ENCODE results near the gene PLXNA4.

Gene PLXNA4

DNA sequence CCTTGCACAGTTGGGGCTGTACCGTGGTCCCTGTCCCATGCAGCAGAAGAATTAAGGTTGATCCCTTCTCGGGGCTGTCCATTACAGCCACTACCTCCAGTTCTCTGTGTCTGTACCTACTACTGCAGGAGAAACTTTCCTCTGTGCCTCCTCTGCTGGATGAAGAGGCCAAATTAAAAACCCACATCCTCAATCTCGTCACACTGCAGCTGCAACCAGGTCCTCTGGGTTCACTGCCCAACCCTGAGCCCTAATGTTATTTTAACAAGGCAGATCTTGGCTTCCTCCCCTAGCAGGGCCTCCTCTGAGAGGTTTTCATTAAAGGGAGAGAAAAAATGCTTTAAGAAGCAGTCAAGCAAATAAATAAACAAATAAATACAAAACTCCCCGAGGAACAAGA is 66.6 kb downstream of the PLXNA4 start:
- CTCF ChIA-PET = interaction anchor here (0.8 kb wide), 1 partner anchor 11 kb away, joined by 3 read pairs; no protein-coding TSS in a partner anchor
- no peak for TF ChIP-seq CTCF (IDR thresholded peaks at IDR 0.05; ENCODE audit: control extremely low read depth, extremely low read depth, low read depth, missing control alignments)
- POLR2A ChIA-PET = no interaction called here
- DNase-seq (ENCODE audit: extremely low spot score) = no peak

- ChIA-PET CTCF (no interaction called here), POLR2A (no interaction called here)
- TF ChIP-seq CTCF (IDR thresholded peaks at IDR 0.05; ENCODE audit: control extremely low read depth, extremely low read depth, low read depth, missing control alignments) = no peak
- DNase-seq (ENCODE audit: extremely low spot score) = no peak
Measured at GRCh38 chr7:132508724-132509353, 67.4 kb downstream of the PLXNA4 start.

DNA sequence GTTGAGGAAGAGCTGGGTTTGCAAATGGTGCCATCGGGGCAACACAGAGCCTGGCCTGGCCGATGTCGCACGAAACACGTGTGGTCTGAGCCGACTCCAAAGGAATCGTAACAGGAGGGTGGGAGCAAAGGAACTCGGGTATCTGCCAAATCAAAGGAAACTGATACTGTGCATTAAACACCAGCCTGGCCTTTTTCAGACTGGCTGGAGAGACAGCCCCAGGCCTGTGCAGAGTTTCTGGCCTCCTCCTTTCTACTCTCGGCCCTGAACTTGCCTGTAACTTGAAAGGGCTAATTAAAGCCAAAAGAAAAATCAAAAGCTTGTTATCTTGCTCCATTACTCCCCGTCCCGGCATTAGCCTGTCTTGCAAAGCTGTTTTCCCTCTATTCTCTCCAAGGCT is 71.4 kb downstream of the PLXNA4 start:
- no peak for TF ChIP-seq CTCF (IDR thresholded peaks at IDR 0.05; ENCODE audit: control extremely low read depth, extremely low read depth, low read depth, missing control alignments)
- DNase-seq (ENCODE audit: extremely low spot score) = no peak
- ChIA-PET POLR2A (no interaction called here), CTCF (no interaction called here)

GRCh38 chr7:132504071-132504470 is 72.2 kb downstream of the PLXNA4 start:
- DNase-seq (ENCODE audit: extremely low spot score) = no peak
- ChIA-PET POLR2A (no interaction called here), CTCF (interaction anchor here (2.5 kb wide), 1 partner anchor 12 kb away, joined by 7 read pairs; no protein-coding TSS in a partner anchor)
- TF ChIP-seq CTCF (IDR thresholded peaks at IDR 0.05; ENCODE audit: control extremely low read depth, extremely low read depth, low read depth, missing control alignments) = no peak

DNA sequence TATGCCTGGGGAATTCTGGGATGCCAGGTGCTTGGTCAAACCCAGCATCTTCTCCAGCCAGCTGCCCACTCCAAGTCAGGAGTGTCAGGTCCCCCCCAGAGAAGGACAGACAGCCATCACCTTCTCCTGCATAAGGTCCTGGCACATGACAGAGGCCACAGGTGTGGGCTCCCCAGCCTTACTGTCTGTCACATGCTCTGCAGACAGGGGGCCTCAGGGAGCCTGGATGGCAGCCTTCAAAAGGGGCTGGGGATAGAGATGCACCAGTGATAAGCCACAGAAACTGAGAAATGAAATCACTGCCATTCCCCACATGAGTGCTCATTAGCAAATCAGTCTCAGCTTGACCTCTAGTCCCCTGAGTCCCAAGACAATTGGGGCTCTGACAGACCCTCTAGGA is 72.9 kb downstream of the PLXNA4 start:
- no peak for DNase-seq (ENCODE audit: extremely low spot score)
- CTCF ChIA-PET = interaction anchor here (2.5 kb wide), 1 partner anchor 13 kb away, joined by 7 read pairs; no protein-coding TSS in a partner anchor
- POLR2A ChIA-PET = no interaction called here
- TF ChIP-seq CTCF (IDR thresholded peaks at IDR 0.05; ENCODE audit: control extremely low read depth, extremely low read depth, low read depth, missing control alignments) = no peak

- no peak for DNase-seq (ENCODE audit: extremely low spot score)
- TF ChIP-seq CTCF (IDR thresholded peaks at IDR 0.05; ENCODE audit: control extremely low read depth, extremely low read depth, low read depth, missing control alignments) = no peak
- CTCF ChIA-PET = interaction anchor here (2.5 kb wide), 1 partner anchor 14 kb away, joined by 7 read pairs; no protein-coding TSS in a partner anchor
- POLR2A ChIA-PET = no interaction called here
Measured at GRCh38 chr7:132501956-132502355, 74.3 kb downstream of the PLXNA4 start.
